Measurements from ENCODE around the gene SND1. TPM values are rescaled to one million over a fixed set of nuclear protein-coding genes. Genes with fewer than 3 reads are reported as not detected.

The SND1 gene
- total RNA-seq, 1 experiment from 2014 or later: 218 TPM

DNA sequence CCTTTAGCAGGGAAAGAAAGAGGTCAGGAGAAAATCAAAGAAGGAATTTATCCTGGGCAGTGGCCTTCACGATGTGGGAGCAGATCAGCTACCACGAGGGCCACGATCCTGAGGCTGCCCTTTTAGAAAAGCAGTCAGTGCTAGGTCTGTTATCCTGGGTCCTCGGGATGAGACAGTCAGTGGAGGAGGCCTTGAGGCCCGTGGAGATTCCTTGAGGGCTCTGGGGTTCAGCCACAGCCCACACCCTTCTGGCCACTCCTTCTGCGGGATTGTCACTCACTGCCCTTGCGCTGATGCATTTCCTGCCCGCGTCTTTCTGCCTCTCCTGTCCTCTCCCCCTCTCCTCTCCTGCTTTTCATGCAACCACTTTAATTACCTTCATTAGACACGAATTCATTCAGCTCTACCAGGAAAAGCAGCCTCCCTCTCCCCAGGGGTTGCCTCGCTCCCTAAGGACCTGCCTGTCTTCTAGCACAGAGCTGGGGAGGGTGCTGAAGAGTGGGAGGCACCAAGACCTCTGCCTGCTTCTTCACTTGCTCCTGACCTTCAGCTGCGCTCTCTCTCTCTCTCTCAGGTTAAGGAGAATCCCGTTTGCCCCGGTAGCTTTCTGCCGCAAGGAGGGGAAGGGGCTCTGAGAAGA is 421.8 kb downstream of the SND1 start:
- no CpG with 5 or more reads among the region's 15 CpGs for WGBS (ENCODE audit: extremely low coverage, insufficient read length, low lambda C conversion rate)
- H4K8ac ChIP-seq (replicated peaks; ENCODE audit: insufficient read length, low read depth, low read length): no peak overlapping the region
- no peak overlapping the region for H4K91ac ChIP-seq (ENCODE audit: insufficient read length, low read depth, low read length)
- no peak overlapping the region for H2BK15ac ChIP-seq (ENCODE audit: low read depth, low read length)
- no peak overlapping the region for H3K18ac ChIP-seq (ENCODE audit: insufficient read length, low read depth, low read length)
- no peak overlapping the region for H4K5ac ChIP-seq (ENCODE audit: insufficient read length, low read depth, low read length)
- H2AFZ ChIP-seq (ENCODE audit: low read length): no peak overlapping the region
- peaks cover 6 to 9% of the 10 kb centered on the region in 2 experiments; a peak in 2 of 4 replicates for H3K4me1 Mint-ChIP-seq
- H2BK12ac ChIP-seq (ENCODE audit: insufficient read length, low read depth, low read length): no peak overlapping the region
- no peak overlapping the region for H3K27ac ChIP-seq (ENCODE audit: insufficient read length, low read depth, low read length)
- no peak overlapping the region for H2BK20ac ChIP-seq (ENCODE audit: low read depth, low read length, poor library complexity, severe bottlenecking)
- no peak overlapping the region for H3K23ac ChIP-seq (ENCODE audit: insufficient read length, low read depth, low read length)
- no peak overlapping the region for H3K4ac ChIP-seq (ENCODE audit: low read depth, low read length)
- no peaks in the 10 kb centered on the region for H3K27me3 Mint-ChIP-seq (ENCODE audit: low read depth)
- no peak overlapping the region for H3K4me3 Mint-ChIP-seq
- TF ChIP-seq, protein P1, sequence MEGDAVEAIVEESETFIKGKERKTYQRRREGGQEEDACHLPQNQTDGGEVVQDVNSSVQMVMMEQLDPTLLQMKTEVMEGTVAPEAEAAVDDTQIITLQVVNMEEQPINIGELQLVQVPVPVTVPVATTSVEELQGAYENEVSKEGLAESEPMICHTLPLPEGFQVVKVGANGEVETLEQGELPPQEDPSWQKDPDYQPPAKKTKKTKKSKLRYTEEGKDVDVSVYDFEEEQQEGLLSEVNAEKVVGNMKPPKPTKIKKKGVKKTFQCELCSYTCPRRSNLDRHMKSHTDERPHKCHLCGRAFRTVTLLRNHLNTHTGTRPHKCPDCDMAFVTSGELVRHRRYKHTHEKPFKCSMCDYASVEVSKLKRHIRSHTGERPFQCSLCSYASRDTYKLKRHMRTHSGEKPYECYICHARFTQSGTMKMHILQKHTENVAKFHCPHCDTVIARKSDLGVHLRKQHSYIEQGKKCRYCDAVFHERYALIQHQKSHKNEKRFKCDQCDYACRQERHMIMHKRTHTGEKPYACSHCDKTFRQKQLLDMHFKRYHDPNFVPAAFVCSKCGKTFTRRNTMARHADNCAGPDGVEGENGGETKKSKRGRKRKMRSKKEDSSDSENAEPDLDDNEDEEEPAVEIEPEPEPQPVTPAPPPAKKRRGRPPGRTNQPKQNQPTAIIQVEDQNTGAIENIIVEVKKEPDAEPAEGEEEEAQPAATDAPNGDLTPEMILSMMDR (conservative IDR thresholded peaks at IDR 0.05): no peak
- no peaks in the 10 kb centered on the region for H3K79me2 ChIP-seq (ENCODE audit: insufficient read depth, low read length)
- H3K27ac Mint-ChIP-seq: peak overlapping the region in 2 of 3 experiments; percentile 16 to 82; a peak in 3 of 7 replicates
- no peaks in the 10 kb centered on the region for H4K20me1 ChIP-seq (ENCODE audit: control insufficient read depth, insufficient read depth, insufficient read length)
- no peaks in the 10 kb centered on the region for H3K27me3 ChIP-seq (ENCODE audit: insufficient read depth, low read length)
- H3K23me2 ChIP-seq (ENCODE audit: insufficient read length, low read depth, low read length, poor library complexity, severe bottlenecking): no peaks in the 10 kb centered on the region
- no peak overlapping the region for H2AK5ac ChIP-seq (ENCODE audit: insufficient read length, low read length)
- H3K14ac ChIP-seq (ENCODE audit: insufficient read depth, low read length): no peak overlapping the region
- peaks cover 0 to 10% (median 8%) of the 10 kb centered on the region in 3 experiments; a peak in 5 of 7 replicates for H3K36me3 Mint-ChIP-seq (ENCODE audit: insufficient read depth in 1 of 3, low read depth in 3 of 3)
- no peak overlapping the region for H3K9ac ChIP-seq (ENCODE audit: extremely low read depth, insufficient read length, low read length)
- H3K4me1 ChIP-seq (ENCODE audit: insufficient read depth, low read length): no peaks in the 10 kb centered on the region; the same call in 1 of the 2 replicates
- no peak overlapping the region for H2BK5ac ChIP-seq (ENCODE audit: insufficient read length, low read length)
- DNase-seq: no peak
- H3K9me3 ChIP-seq (ENCODE audit: control insufficient read depth, low read depth, low read length): no peaks in the 10 kb centered on the region
- no peak overlapping the region for H2BK120ac ChIP-seq (ENCODE audit: low read depth, low read length, poor library complexity, severe bottlenecking)
- H3K4me2 ChIP-seq (ENCODE audit: insufficient read depth, insufficient read length, low read length): no peak overlapping the region
- no peak overlapping the region for H3K56ac ChIP-seq (ENCODE audit: insufficient read length, low read depth, low read length)
- no peaks in the 10 kb centered on the region for H3K79me1 ChIP-seq (ENCODE audit: insufficient read depth, low read depth, low read length, poor library complexity, severe bottlenecking)
- no peaks in the 10 kb centered on the region for H3K9me3 Mint-ChIP-seq
- H3T11ph ChIP-seq (ENCODE audit: low read length): no peak overlapping the region

Data from H9 (cell line).